ENCODE results near the gene TRPC6.

Gene TRPC6

DNA sequence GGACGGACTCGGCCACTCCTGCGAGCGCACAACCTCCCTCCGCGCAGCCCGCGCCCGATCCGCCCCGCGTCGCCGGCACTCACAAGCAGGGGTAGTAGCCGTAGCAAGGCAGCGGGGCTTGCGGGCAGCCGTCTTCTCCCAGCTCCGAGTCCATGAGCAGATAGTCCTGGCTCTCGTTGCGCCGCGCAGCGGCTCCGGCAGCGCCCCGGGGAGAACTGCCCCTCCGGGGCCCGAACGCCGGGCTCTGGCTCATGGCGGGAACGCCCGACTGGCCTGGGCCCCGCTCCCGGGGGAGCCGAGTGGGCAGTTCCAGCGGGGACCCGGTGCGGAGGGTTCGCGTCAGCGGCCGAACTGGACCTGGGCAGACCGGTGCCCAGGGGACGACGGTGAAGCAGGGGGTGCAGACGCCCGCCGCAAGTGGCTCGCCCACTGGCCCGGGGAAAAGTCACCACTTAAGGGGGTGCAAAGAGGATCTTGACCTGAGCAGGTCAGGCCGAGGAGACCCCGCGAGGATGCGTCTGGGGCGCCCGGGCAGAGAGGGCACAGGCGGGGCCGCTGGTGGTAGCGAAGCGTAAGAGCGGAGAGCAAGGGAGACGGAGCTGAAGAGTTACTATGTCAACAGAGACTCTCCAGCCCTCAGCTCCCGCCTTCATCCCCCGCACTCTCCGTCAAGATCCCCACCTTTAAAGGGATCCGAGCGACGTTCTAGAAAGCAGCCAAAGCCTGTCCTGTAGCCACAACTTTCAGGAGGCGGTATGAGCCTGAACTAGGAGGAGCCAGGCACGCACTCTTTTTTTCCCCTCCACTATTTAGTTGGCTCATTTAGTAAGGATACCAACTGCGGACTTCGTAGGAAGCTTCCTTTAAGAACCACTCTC, at the start of gene TRPC6:
Gene TRPC6, minus strand, starts transcription at position 757 of the 878 bp plus-strand sequence. Its CDS starts 504 bp downstream, at position 253.
- no peak for DNase-seq

GRCh38 chr11:101620026-101620425, 36.2 kb upstream of the TRPC6 start:
- no peak for DNase-seq

DNA sequence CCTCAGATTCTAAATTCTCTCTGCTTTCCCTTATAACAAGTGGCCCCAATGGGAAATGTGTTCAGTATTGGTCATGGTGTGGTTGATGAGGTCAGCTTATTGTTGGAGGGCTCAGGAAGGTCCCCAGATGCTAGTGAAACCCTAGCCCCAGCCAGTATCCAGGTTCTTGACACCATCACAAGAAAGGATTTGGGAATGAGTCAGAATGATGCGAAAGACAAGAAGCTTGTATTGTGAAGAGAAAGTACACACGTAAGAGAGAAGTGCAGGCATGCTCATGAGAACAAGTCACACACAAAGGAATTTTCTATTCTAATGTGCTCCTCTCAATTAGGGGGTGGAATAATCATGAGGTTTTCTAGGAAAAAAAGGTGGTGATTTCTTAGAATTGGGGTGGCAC, 34.9 kb upstream of the TRPC6 start:
- DNase-seq: no peak

- DNase-seq: no peak
These were observed 34.0 kb upstream of the TRPC6 start for GRCh38 chr11:101617735-101618332.

DNA sequence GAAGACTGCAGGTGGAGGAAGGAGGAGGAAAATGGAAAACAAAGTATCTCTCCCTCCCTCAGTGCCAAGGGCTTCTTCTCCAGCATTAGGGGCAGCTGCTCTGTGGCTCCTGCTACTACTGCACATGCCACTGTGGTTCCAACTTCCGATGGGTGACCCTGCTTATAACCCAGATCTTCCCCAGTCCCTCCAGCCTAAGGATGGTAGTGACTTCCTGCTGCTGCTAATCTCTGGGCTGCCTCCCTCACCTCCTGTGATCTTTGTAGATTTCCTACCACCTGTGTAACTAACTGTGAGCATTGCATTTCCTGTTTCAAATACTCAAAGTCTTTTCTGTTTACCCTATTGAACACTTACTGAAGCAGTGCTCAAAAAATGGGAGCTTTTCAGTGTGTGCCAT, 28.7 kb upstream of the TRPC6 start:
- no peak for DNase-seq

GRCh38 chr11:101600924-101601323, 17.1 kb upstream of the TRPC6 start:
- no peak for DNase-seq

GRCh38 chr11:101586965-101587364, 3.2 kb upstream of the TRPC6 start:
- DNase-seq: no peak

DNA sequence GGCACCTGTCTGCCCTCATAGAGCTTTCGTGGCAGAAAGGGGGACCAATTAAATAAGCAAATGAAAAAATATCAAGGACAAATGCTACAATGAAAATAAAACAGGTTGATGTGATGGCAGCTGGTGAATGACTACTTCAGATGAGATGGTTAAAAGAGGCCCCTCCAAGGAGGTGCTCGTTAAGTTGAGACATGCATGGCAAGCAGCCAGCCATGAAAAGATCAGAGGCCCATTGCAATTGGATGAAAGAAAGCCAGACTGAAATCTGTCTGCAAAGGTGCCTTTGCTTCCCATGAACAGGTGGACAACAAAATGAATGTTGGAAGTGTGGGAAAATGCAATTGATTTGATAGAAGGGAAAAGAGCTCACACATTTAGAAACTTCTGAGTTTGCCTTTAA, 848 bp upstream of the TRPC6 start:
- no peak for DNase-seq

- DNase-seq: no peak
These were observed 315 bp upstream of the TRPC6 start for GRCh38 chr11:101584129-101584515.

GRCh38 chr11:101582989-101583250, 887 bp downstream of the TRPC6 start:
- DNase-seq: no peak

DNA sequence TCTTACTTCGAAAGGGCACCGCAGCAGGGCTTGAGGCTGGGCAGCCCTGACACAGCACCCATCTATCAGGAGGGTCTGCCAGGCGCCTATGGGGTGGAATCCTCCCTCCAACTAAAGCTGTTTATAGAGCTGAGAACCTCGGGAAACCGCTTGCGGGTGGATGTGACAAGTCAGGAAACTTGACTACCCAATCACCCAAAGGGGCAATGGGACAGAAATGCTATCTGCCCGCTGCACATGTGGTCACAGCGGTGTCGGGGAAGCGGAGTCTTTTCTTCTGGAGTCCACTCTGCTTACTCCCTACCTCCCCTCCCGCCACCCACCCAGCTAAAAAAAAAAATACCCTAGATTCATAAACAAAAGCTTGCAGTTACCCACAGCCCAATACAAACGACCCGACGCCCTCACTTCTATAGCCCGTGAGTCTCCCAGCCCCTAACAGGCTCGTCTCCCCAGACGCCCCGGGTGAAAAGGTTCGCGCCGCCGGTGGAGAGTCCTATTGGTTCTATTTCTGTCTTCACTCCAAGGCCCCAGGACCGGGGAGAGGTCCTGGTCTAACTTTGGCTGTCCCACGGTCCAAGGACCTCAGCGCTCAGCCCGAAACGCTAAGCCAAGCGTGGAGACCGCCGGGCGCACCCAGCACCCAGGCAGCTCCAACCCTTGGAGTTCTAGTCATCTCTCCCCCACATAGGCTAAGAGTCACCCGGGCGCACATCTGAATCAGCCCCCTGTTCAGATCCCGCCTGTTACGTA, 1.4 kb downstream of the TRPC6 start:
- DNase-seq: no peak

GRCh38 chr11:101577461-101577860, 6.3 kb downstream of the TRPC6 start:
- DNase-seq: no peak

- no peak for DNase-seq
These were observed 7.4 kb downstream of the TRPC6 start for GRCh38 chr11:101576456-101576855.

DNA sequence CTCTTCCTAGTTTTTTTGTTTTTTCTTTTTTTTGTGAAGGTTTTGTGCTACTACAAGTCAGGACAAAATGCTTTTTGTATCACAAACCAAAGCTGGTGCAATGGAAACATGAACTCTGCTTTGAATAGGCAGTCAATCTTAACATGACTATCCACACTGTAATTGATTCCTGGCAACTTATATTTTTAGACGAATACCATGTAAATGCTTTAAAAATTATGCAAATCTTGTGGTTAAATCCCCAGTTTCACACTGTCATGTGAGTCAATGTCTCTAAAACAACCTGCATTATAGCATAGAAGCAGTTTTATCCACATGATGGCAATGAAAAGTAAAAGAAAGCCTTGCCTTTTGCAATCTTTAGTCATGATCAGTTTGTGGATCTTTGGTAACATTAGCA, 8.9 kb downstream of the TRPC6 start:
- no peak for DNase-seq

GRCh38 chr11:101567071-101567470, 16.7 kb downstream of the TRPC6 start:
- no peak for DNase-seq

DNA sequence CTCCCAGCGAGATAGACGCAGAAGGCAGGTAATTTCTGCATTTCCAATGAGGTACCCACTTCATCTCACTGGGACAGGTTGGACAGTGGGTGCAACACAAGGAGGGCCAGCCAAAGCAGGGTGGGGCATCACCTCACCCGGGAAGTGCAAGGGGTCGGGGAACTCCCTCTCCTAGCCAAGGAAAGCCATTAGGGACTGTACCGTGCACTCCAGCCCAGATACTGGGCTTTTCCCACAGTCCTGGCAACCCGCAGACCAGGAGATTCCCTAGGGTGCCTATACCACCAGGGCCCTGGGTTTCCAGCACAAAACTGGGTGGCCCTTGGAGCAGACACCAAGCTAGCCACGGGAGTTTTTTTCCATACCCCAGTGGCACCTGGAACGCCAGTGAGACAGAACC, 17.2 kb downstream of the TRPC6 start:
- DNase-seq: no peak

DNA sequence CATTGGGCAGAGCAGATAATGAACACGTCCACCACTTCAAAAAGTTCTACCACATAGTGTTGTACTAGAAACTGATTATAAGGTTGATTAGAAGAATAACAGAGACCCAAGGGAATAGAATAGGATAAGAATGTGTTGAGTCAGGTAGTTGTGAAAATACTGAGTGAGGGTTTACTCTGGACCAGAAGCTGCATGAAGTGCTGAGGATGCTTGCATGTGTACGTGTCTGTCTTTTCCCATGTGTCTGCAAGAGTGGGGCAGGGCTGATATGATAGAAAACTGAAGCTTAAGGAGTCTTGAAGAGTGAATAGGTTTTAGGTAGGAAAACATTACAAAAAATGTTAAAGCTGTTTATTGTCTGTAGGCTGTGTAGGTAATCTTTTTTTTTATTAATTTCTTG, 20.6 kb downstream of the TRPC6 start:
- no peak for DNase-seq

DNA sequence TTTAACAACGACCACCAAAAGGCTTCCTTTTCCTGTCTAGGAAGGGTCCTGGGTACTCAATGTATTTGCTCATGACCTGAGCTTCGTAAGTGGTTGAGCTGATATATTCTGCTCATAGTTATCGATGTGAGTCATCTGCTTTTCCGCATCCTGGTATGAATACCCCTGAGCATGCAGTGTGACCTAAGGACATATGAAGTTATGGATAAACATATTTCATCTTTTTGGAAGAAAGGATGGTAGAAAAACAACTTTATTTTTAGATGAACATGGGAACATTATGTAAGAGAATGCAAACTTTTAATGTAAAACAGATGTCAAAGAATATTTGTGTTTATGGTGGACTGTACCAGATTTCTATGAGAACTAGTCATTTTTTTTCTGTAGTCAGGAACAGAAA, 28.4 kb downstream of the TRPC6 start:
- DNase-seq: no peak

- DNase-seq: no peak
These were observed 29.9 kb downstream of the TRPC6 start for GRCh38 chr11:101553891-101554292.

- DNase-seq: no peak
These were observed 30.9 kb downstream of the TRPC6 start for GRCh38 chr11:101552888-101553287.

- no peak for DNase-seq
These were observed 55.3 kb downstream of the TRPC6 start for GRCh38 chr11:101528541-101528940.

DNA sequence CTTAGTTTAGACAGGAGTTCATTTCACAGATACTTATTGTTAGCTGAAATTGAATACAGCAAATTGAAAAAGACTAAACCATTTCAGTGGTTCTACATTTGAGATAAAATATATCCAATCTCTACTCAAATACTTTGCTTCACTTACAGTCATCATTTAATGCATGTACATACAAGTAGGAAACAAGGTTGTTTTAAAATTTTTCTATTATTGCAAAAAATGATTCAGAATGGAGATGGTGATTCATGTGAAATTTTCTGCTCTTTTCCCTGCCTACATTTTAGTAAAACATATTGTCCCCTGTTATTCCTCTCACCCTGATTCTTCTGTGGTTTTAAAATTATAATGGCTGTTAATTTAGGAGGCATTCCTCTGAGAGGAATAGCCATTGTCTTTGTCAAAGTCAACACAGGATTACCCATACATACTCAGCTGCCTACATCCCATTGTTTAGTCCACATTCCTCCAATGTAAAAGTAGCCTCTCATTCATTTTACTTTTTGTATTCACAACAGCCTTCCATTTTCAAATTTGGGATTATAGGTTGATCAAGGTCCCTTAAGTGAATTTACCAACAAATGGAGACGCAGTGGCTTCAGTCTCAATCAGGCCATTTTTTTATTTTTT, 60.1 kb downstream of the TRPC6 start:
- DNase-seq: no peak

DNA sequence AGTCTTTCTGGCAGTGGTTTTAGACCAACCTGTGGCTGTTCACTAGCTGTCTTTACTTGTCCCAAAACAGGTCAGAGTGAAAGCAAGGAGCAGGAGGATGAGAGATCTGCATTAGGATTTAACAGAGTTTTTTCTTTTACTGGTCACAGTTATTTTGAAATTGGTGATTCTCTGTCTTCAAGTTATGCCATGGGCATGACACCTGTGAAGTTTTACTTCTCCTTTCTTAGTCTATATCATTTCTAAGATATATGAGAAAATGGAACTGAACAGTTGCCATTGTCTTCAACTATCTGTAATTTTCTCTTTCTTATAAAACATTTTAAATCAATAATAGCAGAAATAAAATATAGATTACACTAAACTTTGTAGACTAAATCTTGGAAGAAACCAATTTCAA, 60.6 kb downstream of the TRPC6 start:
- DNase-seq: no peak

DNA sequence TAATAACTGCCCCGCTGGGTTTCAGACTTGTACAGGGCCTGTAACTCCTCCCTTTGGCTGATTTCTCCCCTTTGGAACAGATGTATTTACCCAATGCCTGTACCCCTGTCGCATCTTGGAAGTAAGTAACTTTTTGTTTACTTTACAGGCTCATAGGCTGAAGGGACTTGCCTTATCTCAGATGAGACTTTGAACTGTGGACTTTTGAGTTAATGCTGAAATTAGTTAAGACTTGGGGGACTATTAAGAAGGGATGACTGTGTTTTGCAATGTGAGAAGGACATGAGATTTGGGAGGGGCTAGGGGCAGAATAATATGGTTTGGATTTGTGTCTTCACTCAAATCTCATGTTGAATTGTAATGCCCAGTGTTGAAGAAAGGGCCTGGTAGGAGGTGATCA, 62.0 kb downstream of the TRPC6 start:
- DNase-seq: no peak
